Large intestine (tissue), 3 donors: ENCODE results near the gene KNDC1. TPM values are rescaled to one million over a fixed set of nuclear protein-coding genes. Genes with fewer than 3 reads are reported as not detected.
A peak's percentile ranks its signal among the peaks of the same experiment; 100 is the strongest.

Experiments used
- DNase-seq, 2 donors: peaks; one replicate each; pipeline versions ENCODE4 v3.0.0 to v3.0.0-alpha.2; 2013
- H3K27ac ChIP-seq: one replicate; pipeline ENCODE4 v1.5.1; 2013; ENCODE audit warnings: low read length
- H3K27me3 ChIP-seq: 2 replicates; pipeline ENCODE4 v1.6.1; 2013; ENCODE audit warnings: low read length; ENCODE audit not compliant: control insufficient read depth, insufficient read depth
- H3K36me3 ChIP-seq: 2 replicates; pipeline ENCODE4 v1.6.1; 2013; ENCODE audit warnings: low read length; ENCODE audit not compliant: control insufficient read depth, insufficient read depth
- H3K4me1 ChIP-seq: one replicate; pipeline ENCODE4 v1.6.1; 2013; ENCODE audit warnings: low read length; ENCODE audit not compliant: control insufficient read depth, insufficient read depth
- H3K4me3 ChIP-seq: one replicate; pipeline ENCODE4 v1.5.1; 2013; ENCODE audit warnings: low read length
- H3K9me3 ChIP-seq: one replicate; pipeline ENCODE4 v1.6.1; 2013; ENCODE audit warnings: mild to moderate bottlenecking, low read depth, low read length, moderate library complexity; ENCODE audit not compliant: control insufficient read depth
- WGBS: methylation state at CpG from one replicate; pipeline ENCODE4 v1.1.5; 2013; ENCODE audit warnings: low lambda C conversion rate; ENCODE audit not compliant: insufficient coverage; 5-methylcytosine and 5-hydroxymethylcytosine counted together
- polyA plus RNA-seq: library from polyadenylated mRNA; unstranded; fragments of 120-200 nt; gene quantifications from one replicate; pipeline ENCODE4 v1.2.1, GENCODE V29; 2013

Gene KNDC1
- polyA plus RNA-seq, 1 donor: 18.8 TPM

- Histone ChIP-seq H3K27ac (no peak overlapping the region), H3K4me1 (peaks cover 19% of the 10 kb centered on the region), H3K9me3 (no peaks in the 10 kb centered on the region), H3K36me3 (no peaks in the 10 kb centered on the region), H3K4me3 (no peak overlapping the region), H3K27me3 (peaks cover 24% of the 10 kb centered on the region)
- no peak for DNase-seq
- WGBS: no CpG with 5 or more reads among the region's 29 CpGs
Observed at GRCh38 chr10:133272301-133272963, 112.4 kb downstream of the KNDC1 start.

GRCh38 chr10:133272964-133273420 lies 113.0 kb downstream of the KNDC1 start:
- Histone ChIP-seq H3K4me1 (peaks cover 25% of the 10 kb centered on the region), H3K27me3 (peaks cover 24% of the 10 kb centered on the region), H3K4me3 (no peak overlapping the region), H3K27ac (no peak overlapping the region), H3K36me3 (no peaks in the 10 kb centered on the region), H3K9me3 (no peaks in the 10 kb centered on the region)
- no peak for DNase-seq
- no CpG with 5 or more reads among the region's 25 CpGs for whole genome bisulfite sequencing

GRCh38 chr10:133273534-133274143 lies 113.6 kb downstream of the KNDC1 start:
- Histone ChIP-seq H3K9me3 (no peaks in the 10 kb centered on the region), H3K27ac (no peak overlapping the region), H3K4me1 (peaks cover 29% of the 10 kb centered on the region), H3K27me3 (peaks cover 24% of the 10 kb centered on the region), H3K36me3 (no peaks in the 10 kb centered on the region), H3K4me3 (no peak overlapping the region)
- no CpG with 5 or more reads among the region's 28 CpGs for WGBS
- no peak for DNase-seq

GRCh38 chr10:133274751-133275683 lies 115.0 kb downstream of the KNDC1 start:
- no CpG with 5 or more reads among the region's 26 CpGs for WGBS
- Histone ChIP-seq H3K4me3 (no peak overlapping the region), H3K9me3 (no peaks in the 10 kb centered on the region), H3K36me3 (peaks cover 8% of the 10 kb centered on the region), H3K4me1 (peaks cover 29% of the 10 kb centered on the region), H3K27me3 (peaks cover 24% of the 10 kb centered on the region), H3K27ac (no peak overlapping the region)
- DNase-seq: peak in 1 of 2 donors; percentile 56

- H3K9me3 ChIP-seq: no peaks in the 10 kb centered on the region
- no peak overlapping the region for H3K4me3 ChIP-seq
- peaks cover 14% of the 10 kb centered on the region for H3K36me3 ChIP-seq
- no CpG with 5 or more reads among the region's 12 CpGs for WGBS
- peaks cover 29% of the 10 kb centered on the region for H3K4me1 ChIP-seq
- no peak overlapping the region for H3K27ac ChIP-seq
- H3K27me3 ChIP-seq: peaks cover 24% of the 10 kb centered on the region
- DNase-seq: peak in 1 of 2 donors; percentile 40
Observed at GRCh38 chr10:133275684-133276092, 115.7 kb downstream of the KNDC1 start.

Other genes starting within 250 kb of the KNDC1 start
- 0.75 TPM for gene CFAP46, start 217.6 kb upstream of the KNDC1 start, polyA plus RNA-seq
- 0.40 TPM for gene ADGRA1, start 72.3 kb upstream of the KNDC1 start, polyA plus RNA-seq
- not detected for gene UTF1, start 70.0 kb downstream of the KNDC1 start, polyA plus RNA-seq
- 0.22 TPM for gene VENTX, start 77.6 kb downstream of the KNDC1 start, polyA plus RNA-seq
- 5.9 TPM for gene ADAM8, start 116.6 kb downstream of the KNDC1 start, polyA plus RNA-seq
- gene TUBGCP2, start 148.7 kb downstream of the KNDC1 start, polyA plus RNA-seq: 53.2 TPM
- gene ZNF511, start 148.7 kb downstream of the KNDC1 start, polyA plus RNA-seq: 20.9 TPM
- gene CALY, start 176.7 kb downstream of the KNDC1 start, polyA plus RNA-seq: 6.8 TPM
- gene PRAP1, start 187.2 kb downstream of the KNDC1 start, polyA plus RNA-seq: 306 TPM
- gene FUOM, start 197.8 kb downstream of the KNDC1 start, polyA plus RNA-seq: 56.9 TPM
- gene ECHS1, start 213.1 kb downstream of the KNDC1 start, polyA plus RNA-seq: 126 TPM
- 9.8 TPM for gene PAOX, start 219.0 kb downstream of the KNDC1 start, polyA plus RNA-seq
- 67.5 TPM for gene MTG1, start 233.9 kb downstream of the KNDC1 start, polyA plus RNA-seq